ENCODE results near the gene HTN1.
"Not testable (repeated sequence)": the region's sequence is repeated elsewhere in the genome, so short reads cannot be mapped to it uniquely, and the experiment has no call there.

HTN1 gene

DNA sequence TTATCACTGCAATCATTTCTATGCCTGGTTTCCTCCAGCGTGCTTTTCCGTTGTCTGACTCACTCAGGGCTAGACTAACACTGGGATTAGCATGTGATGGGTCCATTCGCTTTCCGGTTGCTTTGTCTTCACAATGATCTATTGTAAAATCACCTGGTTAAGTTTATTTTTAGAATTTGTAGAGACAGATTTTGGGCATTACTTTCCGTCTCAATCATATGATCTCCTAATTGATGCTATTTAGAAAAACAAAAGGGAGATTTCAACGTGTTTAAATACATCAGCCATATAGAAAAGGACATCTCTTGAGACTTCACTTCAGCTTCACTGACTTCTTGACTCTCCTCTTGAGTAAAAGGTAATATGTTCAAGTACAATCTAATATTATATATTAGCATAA, at the start of gene HTN1:
TSS of gene HTN1 (plus strand) at position 301 of the 400 bp plus-strand sequence. CDS start 2,639 bp downstream, outside the sequence.
- not testable (repeated sequence) for DNase-seq (ENCODE audit: low read depth in 2 of 2)

GRCh38 chr4:70000711-70001110, 49.5 kb upstream of the HTN1 start:
- no peak for DNase-seq (ENCODE audit: low read depth in 2 of 2)

DNA sequence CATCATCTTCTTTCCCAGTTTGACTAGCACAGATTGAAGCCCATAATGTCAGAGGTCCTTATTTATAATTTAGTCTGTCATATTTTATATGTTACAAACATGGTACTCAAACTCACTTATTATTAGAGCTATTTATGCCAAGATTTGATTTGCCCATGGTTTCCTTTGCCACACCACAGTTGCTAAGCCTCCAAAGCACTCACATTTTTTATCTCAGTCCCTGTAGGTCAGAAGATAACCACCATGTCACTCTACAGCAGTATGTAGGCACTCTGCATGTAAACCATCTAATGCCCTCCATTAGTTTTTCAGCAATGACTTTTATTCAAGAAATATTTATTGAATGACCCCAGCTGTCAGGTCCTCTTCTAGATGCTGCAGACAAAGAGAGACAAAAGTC, 47.7 kb upstream of the HTN1 start:
- no peak for DNase-seq (ENCODE audit: low read depth in 2 of 2)

GRCh38 chr4:70008771-70009170, 41.5 kb upstream of the HTN1 start:
- no peak for DNase-seq (ENCODE audit: low read depth in 2 of 2)

DNA sequence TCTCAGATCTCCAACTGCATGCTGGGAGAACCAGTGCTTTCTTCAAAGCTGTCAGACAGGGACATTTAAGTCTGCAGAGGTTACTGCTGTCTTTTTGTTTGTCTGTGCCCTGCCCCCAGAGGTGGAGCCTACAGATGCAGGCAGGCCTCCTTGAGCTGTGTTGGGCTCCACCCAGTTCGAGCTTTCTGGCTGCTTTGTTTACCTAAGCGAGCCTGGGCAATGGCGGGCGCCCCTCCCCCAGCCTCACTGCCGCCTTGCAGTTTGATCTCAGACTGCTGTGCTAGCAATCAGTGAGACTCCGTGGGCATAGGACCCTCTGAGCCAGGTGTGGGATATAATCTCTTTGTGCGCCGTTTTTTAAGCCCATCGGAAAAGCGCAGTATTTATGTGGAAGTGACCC, 31.2 kb upstream of the HTN1 start:
- DNase-seq (ENCODE audit: low read depth in 2 of 2) = not testable (repeated sequence)

GRCh38 chr4:70023218-70023617, 27.0 kb upstream of the HTN1 start:
- DNase-seq (ENCODE audit: low read depth in 2 of 2) = no peak

- no peak for DNase-seq (ENCODE audit: low read depth in 2 of 2)
These were observed 23.2 kb upstream of the HTN1 start for GRCh38 chr4:70027011-70027410.

GRCh38 chr4:70028159-70028558, 22.1 kb upstream of the HTN1 start, which contains the start of gene HTN3:
Gene HTN3, plus strand, starts transcription at chr4:70028459. Its CDS starts 2,282 bp downstream, at chr4:70030741.
- not testable (repeated sequence) for DNase-seq (ENCODE audit: low read depth in 2 of 2)

- DNase-seq (ENCODE audit: low read depth in 2 of 2) = not testable (repeated sequence)
These were observed 12.7 kb upstream of the HTN1 start for GRCh38 chr4:70037559-70037958.

DNA sequence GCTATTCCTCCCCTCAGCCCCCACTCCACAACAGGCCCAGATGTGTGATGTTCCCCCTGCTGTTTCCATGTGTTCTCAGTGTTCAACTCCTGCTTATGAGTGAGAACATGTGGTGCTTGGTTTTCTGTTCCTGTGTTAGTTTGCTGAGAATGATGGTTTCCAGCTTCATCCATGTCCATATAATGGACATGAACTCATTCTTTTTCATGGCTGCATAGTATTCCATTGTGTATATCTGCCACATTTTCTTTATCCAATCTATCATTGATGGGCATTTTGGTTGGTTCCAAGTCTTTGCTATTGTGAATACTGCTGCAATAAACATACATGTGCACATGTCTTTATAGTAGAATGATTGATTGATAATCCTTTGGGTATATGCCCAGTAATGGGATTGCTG, 10.3 kb upstream of the HTN1 start:
- not testable (repeated sequence) for DNase-seq (ENCODE audit: low read depth in 2 of 2)

- DNase-seq (ENCODE audit: low read depth in 2 of 2) = no peak
These were observed 8.5 kb upstream of the HTN1 start for GRCh38 chr4:70041652-70042286.

DNA sequence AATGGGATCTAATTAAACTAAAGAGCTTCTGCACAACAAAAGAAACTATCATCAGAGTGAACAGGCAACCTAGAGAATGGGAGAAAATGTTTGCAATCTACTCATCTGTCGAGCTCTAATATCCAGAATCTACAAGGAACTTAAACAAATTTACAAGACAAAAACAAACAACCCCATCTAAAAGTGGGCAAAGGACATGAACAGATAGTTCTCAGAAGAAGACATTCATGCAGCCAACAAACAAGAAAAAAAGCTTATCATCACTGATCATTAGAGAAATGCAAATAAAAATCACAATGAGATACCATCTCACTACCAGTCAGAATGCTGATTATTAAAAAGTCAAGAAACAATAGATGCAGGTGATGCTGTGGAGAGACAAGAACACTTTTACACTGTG, 6.3 kb downstream of the HTN1 start:
- not testable (repeated sequence) for DNase-seq (ENCODE audit: low read depth in 2 of 2)

DNA sequence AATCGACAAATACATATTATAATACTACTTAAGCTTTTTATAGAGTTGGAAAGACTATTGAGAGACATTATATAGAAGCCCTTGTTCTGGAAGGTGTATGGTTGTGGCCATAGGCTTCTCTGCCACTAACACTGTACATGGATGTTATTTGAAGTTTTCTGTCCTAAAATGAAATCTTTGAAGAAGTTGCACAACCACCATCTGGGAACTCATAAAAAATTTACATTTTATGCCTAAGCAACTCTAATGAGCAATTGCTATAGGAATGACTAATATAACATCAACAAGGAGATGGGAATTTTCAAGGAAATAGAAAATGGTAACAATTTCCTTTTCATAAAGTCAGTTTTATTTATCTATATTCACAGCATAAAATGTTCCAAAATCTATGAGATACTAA, 7.4 kb downstream of the HTN1 start:
- DNase-seq (ENCODE audit: low read depth in 2 of 2) = no peak

DNA sequence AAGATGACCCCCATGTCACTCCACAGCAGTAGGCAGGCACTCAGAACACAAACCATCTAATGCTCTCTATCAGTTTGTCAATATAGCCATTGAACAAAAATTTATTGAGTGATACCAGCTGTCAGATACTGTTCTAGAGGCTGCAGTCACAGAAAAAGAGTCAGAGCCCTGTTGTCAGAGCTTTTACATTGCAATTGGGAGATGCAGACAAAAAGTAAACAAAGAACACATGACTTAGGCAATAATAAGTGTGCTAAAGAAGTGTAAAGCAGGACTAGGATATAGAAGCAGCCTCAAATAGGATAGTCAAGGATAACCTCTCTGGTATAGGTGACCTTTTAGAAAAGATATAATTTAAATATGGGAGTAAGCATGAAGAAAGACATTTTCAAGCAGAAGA, 8.9 kb downstream of the HTN1 start:
- no peak for DNase-seq (ENCODE audit: low read depth in 2 of 2)

- DNase-seq (ENCODE audit: low read depth in 2 of 2) = no peak
These were observed 11.8 kb downstream of the HTN1 start for GRCh38 chr4:70062000-70062399.

GRCh38 chr4:70080205-70080604, 30.0 kb downstream of the HTN1 start:
- no peak for DNase-seq (ENCODE audit: low read depth in 2 of 2)

DNA sequence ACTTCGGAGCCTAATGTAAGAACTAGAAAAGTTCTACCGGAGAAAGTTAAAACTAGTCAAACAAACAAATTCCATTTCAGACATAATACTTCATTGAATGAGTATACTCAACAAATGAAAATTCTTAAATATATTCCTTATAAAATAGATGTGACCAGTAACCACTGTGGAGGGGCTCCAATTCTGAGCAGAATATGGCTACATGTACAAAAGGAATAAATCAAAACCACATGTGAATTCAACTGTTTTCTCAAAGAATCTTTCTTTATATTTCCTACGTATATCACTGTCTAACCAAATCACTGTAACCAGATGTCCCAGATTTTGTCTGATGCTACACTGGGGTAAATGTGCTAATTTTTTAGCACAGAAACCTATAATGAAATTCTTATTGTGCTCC, 49.0 kb downstream of the HTN1 start:
- no peak for DNase-seq (ENCODE audit: low read depth in 2 of 2)
